ENCODE results near the gene FLT1. TPM values are rescaled to one million over a fixed set of nuclear protein-coding genes. Genes with fewer than 3 reads are reported as not detected.

Gene FLT1, protein sequence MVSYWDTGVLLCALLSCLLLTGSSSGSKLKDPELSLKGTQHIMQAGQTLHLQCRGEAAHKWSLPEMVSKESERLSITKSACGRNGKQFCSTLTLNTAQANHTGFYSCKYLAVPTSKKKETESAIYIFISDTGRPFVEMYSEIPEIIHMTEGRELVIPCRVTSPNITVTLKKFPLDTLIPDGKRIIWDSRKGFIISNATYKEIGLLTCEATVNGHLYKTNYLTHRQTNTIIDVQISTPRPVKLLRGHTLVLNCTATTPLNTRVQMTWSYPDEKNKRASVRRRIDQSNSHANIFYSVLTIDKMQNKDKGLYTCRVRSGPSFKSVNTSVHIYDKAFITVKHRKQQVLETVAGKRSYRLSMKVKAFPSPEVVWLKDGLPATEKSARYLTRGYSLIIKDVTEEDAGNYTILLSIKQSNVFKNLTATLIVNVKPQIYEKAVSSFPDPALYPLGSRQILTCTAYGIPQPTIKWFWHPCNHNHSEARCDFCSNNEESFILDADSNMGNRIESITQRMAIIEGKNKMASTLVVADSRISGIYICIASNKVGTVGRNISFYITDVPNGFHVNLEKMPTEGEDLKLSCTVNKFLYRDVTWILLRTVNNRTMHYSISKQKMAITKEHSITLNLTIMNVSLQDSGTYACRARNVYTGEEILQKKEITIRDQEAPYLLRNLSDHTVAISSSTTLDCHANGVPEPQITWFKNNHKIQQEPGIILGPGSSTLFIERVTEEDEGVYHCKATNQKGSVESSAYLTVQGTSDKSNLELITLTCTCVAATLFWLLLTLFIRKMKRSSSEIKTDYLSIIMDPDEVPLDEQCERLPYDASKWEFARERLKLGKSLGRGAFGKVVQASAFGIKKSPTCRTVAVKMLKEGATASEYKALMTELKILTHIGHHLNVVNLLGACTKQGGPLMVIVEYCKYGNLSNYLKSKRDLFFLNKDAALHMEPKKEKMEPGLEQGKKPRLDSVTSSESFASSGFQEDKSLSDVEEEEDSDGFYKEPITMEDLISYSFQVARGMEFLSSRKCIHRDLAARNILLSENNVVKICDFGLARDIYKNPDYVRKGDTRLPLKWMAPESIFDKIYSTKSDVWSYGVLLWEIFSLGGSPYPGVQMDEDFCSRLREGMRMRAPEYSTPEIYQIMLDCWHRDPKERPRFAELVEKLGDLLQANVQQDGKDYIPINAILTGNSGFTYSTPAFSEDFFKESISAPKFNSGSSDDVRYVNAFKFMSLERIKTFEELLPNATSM (N-terminal part only)
- total RNA-seq, result 0.05 and 3.1 TPM in 2 replicates

- DNase-seq (ENCODE audit: low read depth), result no peak
Measured at GRCh38 chr13:28494778-28495537, at the start of gene FLT1. Gene FLT1, minus strand, starts transcription at chr13:28495128. Its CDS starts 285 bp downstream, at chr13:28494843.

- DNase-seq (ENCODE audit: low read depth), result no peak
Measured at GRCh38 chr13:28544026-28544425, 49.1 kb upstream of the FLT1 start.

- no peak for DNase-seq (ENCODE audit: low read depth)
Measured at GRCh38 chr13:28542804-28543203, 47.9 kb upstream of the FLT1 start.

- no peak for DNase-seq (ENCODE audit: low read depth)
Measured at GRCh38 chr13:28541966-28542365, 47.0 kb upstream of the FLT1 start.

GRCh38 chr13:28540612-28541011, 45.7 kb upstream of the FLT1 start:
- DNase-seq (ENCODE audit: low read depth), result no peak

- DNase-seq (ENCODE audit: low read depth), result no peak
Measured at GRCh38 chr13:28539625-28540286, 44.8 kb upstream of the FLT1 start.

GRCh38 chr13:28538932-28539331, 44.0 kb upstream of the FLT1 start:
- no peak for DNase-seq (ENCODE audit: low read depth)

DNA sequence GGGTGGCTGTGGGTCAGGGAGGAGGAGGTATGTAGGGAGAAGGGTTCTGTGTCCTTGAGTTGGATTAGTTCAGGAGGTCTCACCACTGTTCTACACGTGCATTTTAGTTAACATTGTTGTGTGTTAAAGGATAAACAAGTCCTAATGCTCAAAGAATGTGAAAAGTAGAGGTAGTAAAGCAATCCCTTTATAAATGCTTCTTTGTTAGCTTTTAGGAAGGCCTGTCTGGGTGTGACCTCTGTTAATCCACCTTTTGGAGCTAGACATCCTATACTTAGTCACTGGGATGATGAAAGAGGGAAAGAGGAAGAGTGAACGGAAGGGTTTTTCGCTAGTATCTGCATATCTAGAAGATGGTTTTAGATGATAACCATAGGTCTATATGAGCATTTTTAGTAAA, 42.2 kb upstream of the FLT1 start:
- DNase-seq (ENCODE audit: low read depth), result no peak

DNA sequence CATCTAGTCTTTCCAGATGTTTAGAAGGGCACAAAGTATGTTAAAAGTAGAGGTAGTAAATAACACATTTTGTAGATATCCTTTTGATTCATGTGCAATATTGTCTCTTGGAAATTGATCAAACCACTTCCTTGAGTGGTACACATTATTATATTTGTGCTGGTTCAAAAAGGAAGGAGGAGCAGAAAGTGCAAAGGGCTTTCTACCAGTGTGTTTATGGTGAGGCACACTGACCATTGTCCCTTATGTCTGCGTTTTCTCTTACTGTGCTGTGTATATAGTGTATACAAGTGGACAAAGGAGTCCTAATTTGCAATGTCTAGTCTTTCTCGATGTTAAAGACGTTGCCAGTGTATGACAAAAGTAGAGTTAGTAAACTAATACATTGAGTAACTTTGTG, 41.4 kb upstream of the FLT1 start:
- no peak for DNase-seq (ENCODE audit: low read depth)

DNA sequence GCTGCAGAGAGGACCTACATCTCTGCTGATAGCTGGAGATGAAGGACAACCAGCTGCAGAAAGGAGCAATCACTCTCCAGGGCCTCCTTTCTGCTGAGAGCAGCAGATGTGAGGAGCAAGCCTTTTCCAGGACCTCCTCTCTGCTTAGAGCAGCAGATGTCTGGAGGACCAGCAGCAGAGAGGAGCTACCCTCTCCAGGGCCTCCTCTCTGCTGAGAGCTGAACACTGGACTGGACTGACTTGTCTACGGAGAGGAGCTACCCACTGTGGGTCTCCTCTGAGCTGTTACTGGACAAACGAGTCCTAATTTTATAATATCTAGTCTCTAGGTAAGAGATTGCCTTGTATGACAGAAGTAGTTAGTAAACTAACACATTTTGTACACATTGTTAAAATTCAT, 40.8 kb upstream of the FLT1 start:
- no peak for DNase-seq (ENCODE audit: low read depth)

GRCh38 chr13:28534801-28535200, 39.9 kb upstream of the FLT1 start:
- DNase-seq (ENCODE audit: low read depth), result no peak

GRCh38 chr13:28534210-28534609, 39.3 kb upstream of the FLT1 start:
- no peak for DNase-seq (ENCODE audit: low read depth)

DNA sequence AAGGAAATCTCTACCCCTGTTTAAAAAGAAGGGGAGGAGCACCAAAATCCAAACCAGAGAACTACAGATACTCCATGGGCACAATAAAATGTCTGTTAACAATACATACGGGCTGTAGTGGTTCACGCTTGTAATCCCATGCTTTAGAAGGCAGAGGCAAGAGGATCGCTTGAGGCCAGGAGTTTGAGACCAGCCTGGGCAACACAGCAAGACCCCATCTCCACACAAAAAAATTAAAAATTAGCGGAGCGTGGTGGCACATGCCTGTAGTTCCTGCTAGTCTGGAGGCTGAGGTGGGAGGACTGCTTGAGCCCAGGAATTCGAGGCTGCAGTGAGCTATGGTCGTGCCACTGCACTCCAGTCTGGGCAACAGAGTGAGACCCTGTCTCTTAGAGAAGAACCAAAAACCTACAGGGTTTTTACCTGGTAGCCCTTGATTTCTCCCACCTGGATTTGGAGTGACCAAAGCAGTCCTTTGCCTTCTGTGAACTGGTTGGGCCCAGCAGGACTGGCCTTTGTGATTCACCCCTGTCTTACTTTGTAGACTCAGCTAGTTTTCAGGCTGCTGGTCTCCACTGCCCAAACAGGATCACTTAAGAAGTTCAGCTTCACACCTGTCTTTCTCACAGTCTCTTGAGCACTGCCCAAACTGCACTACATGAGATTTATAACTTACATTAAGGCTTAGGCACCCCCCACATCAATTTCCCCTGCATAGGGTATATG, 38.7 kb upstream of the FLT1 start:
- DNase-seq (ENCODE audit: low read depth), result no peak

DNA sequence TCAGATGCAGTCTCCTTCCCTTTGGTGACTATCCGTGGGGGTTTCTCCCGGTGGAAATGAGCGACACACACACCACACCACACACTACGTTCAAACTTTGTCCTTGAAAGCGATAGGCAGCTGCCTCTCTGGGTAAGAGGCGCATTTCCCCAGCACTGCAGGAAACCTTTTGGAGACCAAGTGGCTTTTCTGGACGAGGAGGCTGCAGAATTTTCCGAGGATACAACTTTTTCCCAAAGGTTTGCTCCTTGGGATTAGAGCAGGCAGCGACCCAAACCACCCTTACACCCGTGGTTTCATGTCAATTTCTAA, 38.2 kb upstream of the FLT1 start:
- DNase-seq (ENCODE audit: low read depth), result no peak

DNA sequence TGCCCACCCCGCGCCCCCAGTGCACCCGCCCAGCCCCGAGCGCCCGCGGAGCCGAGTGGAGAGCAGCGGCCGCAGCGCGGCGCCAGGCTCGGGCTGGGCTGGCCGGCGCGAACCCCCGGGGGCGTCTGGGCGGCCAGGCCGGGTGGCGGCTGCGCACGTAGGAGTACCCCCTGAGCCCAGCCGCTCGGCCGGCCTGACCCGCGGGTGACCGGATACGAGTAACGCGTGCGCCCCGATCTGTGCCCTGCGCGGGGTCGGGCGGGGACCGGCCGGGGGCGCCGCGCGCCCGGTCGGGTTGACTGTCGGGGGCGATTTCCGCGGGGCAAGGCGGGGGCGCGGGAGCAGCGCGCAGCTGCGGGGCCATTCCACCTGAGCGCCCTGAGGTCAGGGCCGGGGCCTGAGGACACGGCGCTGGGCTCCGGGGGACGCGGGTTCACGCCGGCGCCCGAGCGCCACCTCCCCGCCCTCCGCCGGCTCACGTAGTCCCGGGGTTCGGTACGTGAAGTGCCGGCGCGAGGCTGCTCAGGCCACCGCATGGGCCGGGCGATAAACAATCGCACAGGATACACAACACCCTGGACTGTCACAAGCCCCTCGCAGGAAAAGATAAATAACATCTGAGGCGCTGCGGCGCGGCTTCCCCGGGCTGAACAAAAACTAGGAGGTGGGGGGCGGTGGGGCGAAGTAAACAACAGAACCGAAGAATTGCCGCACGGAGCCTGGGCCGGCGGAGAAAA, 37.6 kb upstream of the FLT1 start:
- no peak for DNase-seq (ENCODE audit: low read depth)

GRCh38 chr13:28531845-28532387, 37.0 kb upstream of the FLT1 start:
- DNase-seq (ENCODE audit: low read depth), result no peak

GRCh38 chr13:28531077-28531844, 36.3 kb upstream of the FLT1 start:
- peak; percentile 6 for DNase-seq (ENCODE audit: low read depth)

DNA sequence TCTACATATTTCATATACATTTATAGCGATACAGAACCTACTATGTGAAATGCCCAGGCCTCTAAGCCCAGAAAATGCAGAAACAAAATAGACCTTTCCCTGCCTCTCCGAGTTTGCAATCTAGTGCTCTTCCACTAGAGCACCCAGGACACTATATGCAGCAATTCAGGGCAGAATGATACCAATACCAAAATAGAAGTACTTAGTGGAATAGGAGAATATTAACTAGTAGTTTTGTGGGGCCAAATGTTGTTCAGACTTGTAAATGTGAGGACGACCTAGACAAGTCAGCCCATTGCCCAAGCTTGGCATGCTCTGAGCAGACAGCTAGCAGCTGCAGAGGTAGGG, 35.8 kb upstream of the FLT1 start:
- no peak for DNase-seq (ENCODE audit: low read depth)

DNA sequence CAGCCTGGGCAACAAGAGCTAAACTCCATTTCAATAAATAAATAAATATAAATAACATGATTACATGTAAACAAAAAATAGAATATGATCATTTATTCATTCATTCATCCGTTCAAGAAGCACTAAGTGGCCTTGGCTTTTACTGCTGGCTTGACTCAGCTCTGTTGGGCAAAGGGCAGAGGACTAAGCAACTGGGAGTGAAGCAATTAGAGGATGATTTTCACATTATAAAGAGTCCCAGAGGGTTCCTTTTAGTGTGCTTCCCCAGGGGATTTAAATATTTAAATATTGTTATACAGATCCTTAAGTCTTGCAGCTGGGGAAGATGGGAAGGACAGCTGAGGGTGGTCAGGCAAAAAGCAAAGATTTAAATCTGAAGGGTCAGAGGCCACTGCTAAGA, 34.9 kb upstream of the FLT1 start:
- DNase-seq (ENCODE audit: low read depth), result no peak

All from renal cortical epithelial cell (primary cell).